Measurements from ENCODE around the gene GTF3C1.

GTF3C1 gene

DNA sequence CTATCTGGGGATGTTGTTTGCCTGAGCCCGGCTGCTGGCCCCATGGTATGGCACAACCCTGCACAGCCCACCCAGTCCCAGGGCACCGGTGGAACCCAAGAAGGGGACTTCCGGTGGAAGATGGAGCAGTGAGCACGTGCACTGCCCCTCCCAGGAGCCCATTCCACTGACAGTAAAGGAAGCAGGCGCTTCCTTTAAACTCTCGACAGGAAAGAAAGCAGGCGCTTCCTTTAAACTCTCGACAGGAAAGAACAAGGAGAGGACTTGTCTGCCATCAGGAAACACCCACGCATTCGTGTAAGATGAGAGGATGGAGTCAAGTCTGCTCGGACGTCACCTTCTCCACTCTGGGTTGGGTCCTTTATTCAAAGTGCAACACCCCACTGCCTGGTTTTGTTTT lies 94.0 kb downstream of the GTF3C1 start:
- H3K79me2 ChIP-seq (ENCODE audit: control insufficient read depth, insufficient read depth, low read length, unreplicated experiment), result no peaks in the 10 kb centered on the region
- peaks cover under 1% of the 10 kb centered on the region for H3K4me1 ChIP-seq (ENCODE audit: control insufficient read depth, insufficient read depth, low read length, unreplicated experiment)
- H3K27ac ChIP-seq (ENCODE audit: low read depth, low read length), result no peak overlapping the region
- H3K36me3 ChIP-seq (ENCODE audit: insufficient read depth, low read length), result no peaks in the 10 kb centered on the region; the same call in 1 of the 2 replicates
- no peak overlapping the region for H3K4me3 ChIP-seq (ENCODE audit: low read depth, low read length)
- no peaks in the 10 kb centered on the region for H3K27me3 ChIP-seq (ENCODE audit: insufficient read depth, low read length)
- H2AFZ ChIP-seq (ENCODE audit: low read length, unreplicated experiment), result no peak overlapping the region

DNA sequence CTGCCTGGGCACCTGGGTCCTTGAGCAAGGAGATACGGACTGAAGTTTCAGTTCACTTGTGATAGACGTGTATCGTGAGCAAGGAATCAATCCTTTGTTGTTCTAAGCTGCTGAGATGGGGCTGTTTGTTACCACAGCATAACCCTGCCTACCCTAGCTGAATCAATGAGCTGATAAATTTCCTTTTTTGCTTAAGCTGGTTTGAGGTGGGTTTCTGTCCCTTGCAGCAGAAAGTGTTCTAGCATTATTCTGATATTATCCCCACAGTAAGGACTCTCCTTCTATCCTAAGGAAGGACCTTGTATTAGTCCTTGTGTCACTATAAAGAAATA lies 96.3 kb downstream of the GTF3C1 start:
- H3K36me3 ChIP-seq (ENCODE audit: insufficient read depth, low read length), result no peaks in the 10 kb centered on the region
- no peak overlapping the region for H3K4me3 ChIP-seq (ENCODE audit: low read depth, low read length)
- peaks cover 8% of the 10 kb centered on the region for H3K4me1 ChIP-seq (ENCODE audit: control insufficient read depth, insufficient read depth, low read length, unreplicated experiment)
- no peaks in the 10 kb centered on the region for H3K27me3 ChIP-seq (ENCODE audit: insufficient read depth, low read length)
- no peaks in the 10 kb centered on the region for H3K79me2 ChIP-seq (ENCODE audit: control insufficient read depth, insufficient read depth, low read length, unreplicated experiment)
- H2AFZ ChIP-seq (ENCODE audit: low read length, unreplicated experiment), result no peak overlapping the region
- no peak overlapping the region for H3K27ac ChIP-seq (ENCODE audit: low read depth, low read length)

DNA sequence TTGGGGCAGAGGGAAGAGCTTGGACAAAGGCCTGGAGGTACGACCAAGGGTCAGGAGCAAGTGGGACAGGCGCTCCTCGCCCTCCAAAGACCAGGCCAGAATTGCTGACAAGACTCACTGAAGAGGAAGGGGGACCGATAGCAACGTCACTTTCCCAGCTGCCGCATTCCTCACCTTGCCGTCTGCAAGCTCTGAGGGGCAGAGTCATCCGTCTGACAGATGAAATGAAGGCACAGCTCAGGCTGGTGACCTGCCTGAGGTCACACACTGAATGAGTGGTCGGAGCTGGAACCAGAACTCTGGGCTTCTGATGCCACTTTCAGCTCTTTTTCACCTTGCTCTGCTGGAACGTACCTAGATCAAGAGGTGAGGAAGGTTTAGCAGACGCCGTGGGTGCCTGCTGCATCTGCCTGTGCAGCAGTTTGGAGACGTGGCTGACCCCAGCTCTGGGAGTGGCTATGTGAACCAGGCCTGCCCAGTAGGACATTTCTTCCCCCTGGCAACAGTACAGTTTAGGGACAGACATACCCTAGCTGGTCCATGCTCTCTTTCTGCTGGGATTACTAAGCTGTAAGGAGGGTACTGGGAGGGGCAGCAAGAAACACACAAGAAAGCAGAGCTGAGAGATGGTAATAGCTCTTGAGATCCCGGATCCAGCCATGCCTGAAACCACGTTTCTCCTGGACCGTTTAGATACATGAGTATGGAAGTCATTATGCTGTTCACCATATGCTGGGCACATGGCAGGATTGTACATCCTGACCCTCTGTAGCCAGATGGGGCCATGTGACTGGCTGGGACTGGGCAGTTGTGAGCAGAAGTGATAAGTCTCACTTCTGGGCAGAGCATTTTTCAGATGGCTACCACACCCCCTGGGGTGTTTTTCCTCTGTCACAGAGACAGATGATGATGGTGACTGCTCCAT lies 96.9 kb downstream of the GTF3C1 start:
- H3K79me2 ChIP-seq (ENCODE audit: control insufficient read depth, insufficient read depth, low read length, unreplicated experiment), result no peaks in the 10 kb centered on the region
- peaks cover 8% of the 10 kb centered on the region for H3K4me1 ChIP-seq (ENCODE audit: control insufficient read depth, insufficient read depth, low read length, unreplicated experiment)
- no peaks in the 10 kb centered on the region for H3K27me3 ChIP-seq (ENCODE audit: insufficient read depth, low read length)
- H3K4me3 ChIP-seq (ENCODE audit: low read depth, low read length), result no peak overlapping the region
- no peak overlapping the region for H3K27ac ChIP-seq (ENCODE audit: low read depth, low read length)
- H2AFZ ChIP-seq (ENCODE audit: low read length, unreplicated experiment), result no peak overlapping the region
- no peaks in the 10 kb centered on the region for H3K36me3 ChIP-seq (ENCODE audit: insufficient read depth, low read length)

DNA sequence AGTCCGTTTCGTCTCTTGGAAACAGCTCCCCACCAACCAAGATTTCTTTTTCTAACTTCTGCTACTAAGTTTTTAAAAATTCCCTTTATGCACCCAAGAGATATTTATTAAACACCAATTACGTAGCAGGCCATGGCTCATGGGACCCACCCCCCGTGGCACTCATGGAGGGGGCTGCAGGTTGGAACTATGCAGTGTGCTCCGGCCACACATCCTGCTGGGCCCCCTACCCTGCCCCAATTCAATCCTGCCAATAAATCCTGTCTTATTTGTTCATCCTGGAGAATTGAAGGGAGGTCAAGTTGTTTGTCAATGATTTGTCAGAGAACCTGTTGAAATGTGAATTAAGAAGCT lies 99.5 kb downstream of the GTF3C1 start:
- Histone ChIP-seq H3K79me2 (ENCODE audit: control insufficient read depth, insufficient read depth, low read length, unreplicated experiment) (no peaks in the 10 kb centered on the region), H3K4me1 (ENCODE audit: control insufficient read depth, insufficient read depth, low read length, unreplicated experiment) (peaks cover 8% of the 10 kb centered on the region), H3K27ac (ENCODE audit: low read depth, low read length) (no peak overlapping the region), H3K4me3 (ENCODE audit: low read depth, low read length) (no peak overlapping the region), H3K27me3 (ENCODE audit: insufficient read depth, low read length) (no peaks in the 10 kb centered on the region), H3K36me3 (ENCODE audit: insufficient read depth, low read length) (peaks cover 4% of the 10 kb centered on the region; the same call in 1 of the 2 replicates), H2AFZ (ENCODE audit: low read length, unreplicated experiment) (no peak overlapping the region)

DNA sequence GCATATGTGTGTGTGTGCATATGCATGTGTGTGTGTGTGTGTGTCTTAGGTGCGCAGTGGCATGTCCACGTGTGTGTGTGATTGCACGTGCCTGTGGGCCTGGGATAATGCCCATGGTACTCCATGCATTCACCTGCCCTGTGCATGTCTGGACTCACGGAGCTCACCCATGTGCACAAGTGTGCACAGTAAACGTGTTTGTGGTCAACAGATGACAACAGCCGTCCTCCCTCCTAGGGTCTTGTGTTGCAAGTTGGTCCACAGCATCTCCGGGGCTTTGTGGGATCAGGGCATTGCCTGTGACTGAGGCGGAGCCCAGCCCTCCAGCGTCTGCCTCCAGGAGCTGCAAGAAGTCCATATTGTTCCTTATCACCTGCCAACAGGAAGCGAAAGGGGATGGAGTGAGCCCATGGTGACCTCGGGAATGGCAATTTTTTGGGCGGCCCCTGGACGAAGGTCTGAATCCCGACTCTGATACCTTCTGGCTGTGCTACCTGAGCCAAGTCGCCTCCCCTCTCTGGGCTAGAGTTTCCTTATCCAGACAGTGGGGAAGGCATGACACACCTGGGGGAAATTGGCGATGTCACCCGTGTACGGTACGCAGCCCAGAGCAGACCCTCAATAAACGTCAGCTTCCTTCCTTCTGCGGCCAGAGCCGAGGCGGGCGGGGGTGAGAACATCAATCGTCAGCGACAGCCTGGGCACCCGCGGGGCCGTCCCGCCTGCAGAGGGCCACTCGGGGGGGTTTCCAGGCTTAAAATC lies 100.1 kb downstream of the GTF3C1 start:
- Histone ChIP-seq H3K4me3 (ENCODE audit: low read depth, low read length) (no peak overlapping the region), H3K27me3 (ENCODE audit: insufficient read depth, low read length) (no peaks in the 10 kb centered on the region), H3K36me3 (ENCODE audit: insufficient read depth, low read length) (peaks cover 6% of the 10 kb centered on the region; the same call in 1 of the 2 replicates), H3K79me2 (ENCODE audit: control insufficient read depth, insufficient read depth, low read length, unreplicated experiment) (no peaks in the 10 kb centered on the region), H3K27ac (ENCODE audit: low read depth, low read length) (no peak overlapping the region), H3K4me1 (ENCODE audit: control insufficient read depth, insufficient read depth, low read length, unreplicated experiment) (peaks cover 8% of the 10 kb centered on the region), H2AFZ (ENCODE audit: low read length, unreplicated experiment) (no peak overlapping the region)

DNA sequence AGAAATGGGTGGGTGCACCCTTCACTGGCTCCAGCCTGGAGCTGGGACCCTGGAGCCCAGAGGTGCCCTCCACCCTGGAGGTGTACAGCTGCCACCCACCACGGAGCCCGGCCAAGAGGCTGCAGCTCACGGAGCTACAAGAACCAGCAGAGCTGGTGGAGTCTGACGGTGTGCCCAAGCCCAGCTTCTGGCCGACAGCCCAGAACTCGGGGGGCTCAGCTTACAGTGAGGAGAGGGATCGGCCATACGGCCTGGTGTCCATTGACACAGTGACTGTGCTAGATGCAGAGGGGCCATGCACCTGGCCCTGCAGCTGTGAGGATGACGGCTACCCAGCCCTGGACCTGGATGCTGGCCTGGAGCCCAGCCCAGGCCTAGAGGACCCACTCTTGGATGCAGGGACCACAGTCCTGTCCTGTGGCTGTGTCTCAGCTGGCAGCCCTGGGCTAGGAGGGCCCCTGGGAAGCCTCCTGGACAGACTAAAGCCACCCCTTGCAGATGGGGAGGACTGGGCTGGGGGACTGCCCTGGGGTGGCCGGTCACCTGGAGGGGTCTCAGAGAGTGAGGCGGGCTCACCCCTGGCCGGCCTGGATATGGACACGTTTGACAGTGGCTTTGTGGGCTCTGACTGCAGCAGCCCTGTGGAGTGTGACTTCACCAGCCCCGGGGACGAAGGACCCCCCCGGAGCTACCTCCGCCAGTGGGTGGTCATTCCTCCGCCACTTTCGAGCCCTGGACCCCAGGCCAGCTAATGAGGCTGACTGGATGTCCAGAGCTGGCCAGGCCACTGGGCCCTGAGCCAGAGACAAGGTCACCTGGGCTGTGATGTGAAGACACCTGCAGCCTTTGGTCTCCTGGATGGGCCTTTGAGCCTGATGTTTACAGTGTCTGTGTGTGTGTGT lies 100.9 kb downstream of the GTF3C1 start:
- Histone ChIP-seq H3K79me2 (ENCODE audit: control insufficient read depth, insufficient read depth, low read length, unreplicated experiment) (no peaks in the 10 kb centered on the region), H3K27ac (ENCODE audit: low read depth, low read length) (no peak overlapping the region), H3K36me3 (ENCODE audit: insufficient read depth, low read length) (peaks cover 6% of the 10 kb centered on the region; the same call in 1 of the 2 replicates), H3K4me1 (ENCODE audit: control insufficient read depth, insufficient read depth, low read length, unreplicated experiment) (peaks cover 9% of the 10 kb centered on the region), H3K27me3 (ENCODE audit: insufficient read depth, low read length) (no peaks in the 10 kb centered on the region), H3K4me3 (ENCODE audit: low read depth, low read length) (no peak overlapping the region), H2AFZ (ENCODE audit: low read length, unreplicated experiment) (no peak overlapping the region)

DNA sequence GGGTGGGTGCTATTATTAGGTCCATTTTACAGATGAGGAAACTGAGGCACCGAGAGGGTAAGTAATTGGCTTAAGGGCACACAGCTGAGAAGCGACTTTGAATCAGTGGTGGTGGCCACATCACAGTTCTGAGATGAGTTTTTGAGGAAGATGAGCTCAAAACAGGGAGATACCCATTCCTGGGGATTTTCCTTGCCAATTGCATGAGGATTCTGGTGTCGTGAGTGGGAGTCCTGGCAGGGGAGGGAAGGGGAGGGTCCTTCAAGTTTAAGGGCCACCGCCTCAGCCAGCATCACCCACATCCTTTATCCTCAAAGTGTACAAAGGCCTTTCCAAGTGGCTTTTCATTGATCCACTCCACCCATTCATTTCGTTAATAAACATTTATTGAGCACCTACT lies 102.4 kb downstream of the GTF3C1 start:
- no peak overlapping the region for H3K4me3 ChIP-seq (ENCODE audit: low read depth, low read length)
- H3K27me3 ChIP-seq (ENCODE audit: insufficient read depth, low read length), result no peaks in the 10 kb centered on the region
- no peak overlapping the region for H2AFZ ChIP-seq (ENCODE audit: low read length, unreplicated experiment)
- H3K4me1 ChIP-seq (ENCODE audit: control insufficient read depth, insufficient read depth, low read length, unreplicated experiment), result peaks cover 10% of the 10 kb centered on the region
- H3K79me2 ChIP-seq (ENCODE audit: control insufficient read depth, insufficient read depth, low read length, unreplicated experiment), result no peaks in the 10 kb centered on the region
- H3K27ac ChIP-seq (ENCODE audit: low read depth, low read length), result no peak overlapping the region
- peaks cover 6% of the 10 kb centered on the region; the same call in 1 of the 2 replicates for H3K36me3 ChIP-seq (ENCODE audit: insufficient read depth, low read length)

DNA sequence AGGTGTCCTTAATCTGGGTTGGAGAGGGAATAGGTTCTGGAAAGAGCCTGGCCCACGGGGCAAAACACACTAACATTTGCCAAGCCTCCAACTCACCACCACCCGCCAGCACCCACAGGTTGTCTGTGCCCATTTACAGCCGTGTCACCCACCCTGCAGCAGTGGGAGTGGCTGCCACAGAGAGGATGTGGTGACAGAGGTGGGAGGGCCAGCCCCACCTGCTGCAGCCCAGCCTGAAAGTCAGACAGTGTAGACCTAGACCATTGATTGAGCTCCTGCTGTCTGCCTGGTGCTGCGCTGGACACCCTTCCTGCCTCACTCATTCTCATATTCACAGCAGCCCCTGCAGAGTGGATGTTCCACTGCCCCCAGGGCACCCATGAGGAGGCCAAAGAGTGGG lies 103.0 kb downstream of the GTF3C1 start:
- H3K27ac ChIP-seq (ENCODE audit: low read depth, low read length), result no peak overlapping the region

DNA sequence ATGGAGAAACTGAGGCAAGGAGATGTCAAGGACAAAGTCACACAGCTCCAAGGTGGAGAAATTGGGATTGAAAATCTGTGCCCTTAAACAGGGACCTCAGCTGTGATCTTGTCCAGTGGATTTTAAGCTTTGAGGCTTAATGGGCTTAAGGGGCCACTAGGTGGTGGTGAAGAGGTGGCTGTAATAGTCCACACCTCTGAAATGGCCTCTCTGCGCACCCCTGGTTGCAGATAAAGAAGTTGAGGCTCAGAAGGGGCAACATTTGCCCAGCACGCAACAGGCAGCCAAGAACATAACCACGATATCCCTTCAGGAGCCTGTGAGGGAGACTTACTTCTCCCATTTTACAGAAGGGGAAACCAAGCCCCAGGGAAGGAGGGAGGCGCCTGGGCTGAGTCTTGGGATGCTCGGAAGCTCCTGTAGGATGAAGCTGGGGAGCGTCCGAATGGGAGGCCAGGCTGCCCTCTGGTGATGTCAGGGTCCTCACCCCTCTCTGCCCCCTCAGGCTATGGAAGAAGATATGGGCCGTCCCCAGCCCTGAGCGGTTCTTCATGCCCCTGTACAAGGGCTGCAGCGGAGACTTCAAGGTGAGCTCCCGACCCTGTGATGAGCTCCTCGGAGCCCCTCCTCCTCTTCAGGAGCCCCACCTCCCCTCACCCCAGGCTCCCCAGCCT lies 104.1 kb downstream of the GTF3C1 start:
- Histone ChIP-seq H3K36me3 (ENCODE audit: insufficient read depth, low read length) (peaks cover 6% of the 10 kb centered on the region; the same call in 1 of the 2 replicates), H2AFZ (ENCODE audit: low read length, unreplicated experiment) (no peak overlapping the region), H3K79me2 (ENCODE audit: control insufficient read depth, insufficient read depth, low read length, unreplicated experiment) (no peaks in the 10 kb centered on the region), H3K27me3 (ENCODE audit: insufficient read depth, low read length) (no peaks in the 10 kb centered on the region), H3K4me3 (ENCODE audit: low read depth, low read length) (no peak overlapping the region), H3K27ac (ENCODE audit: low read depth, low read length) (no peak overlapping the region), H3K4me1 (ENCODE audit: control insufficient read depth, insufficient read depth, low read length, unreplicated experiment) (peaks cover 8% of the 10 kb centered on the region)

More for the DNA sequence above, 103.0 kb downstream of the GTF3C1 start:
- no peak overlapping the region for H3K4me3 ChIP-seq (ENCODE audit: low read depth, low read length)
- H3K36me3 ChIP-seq (ENCODE audit: insufficient read depth, low read length), result peaks cover 6% of the 10 kb centered on the region; the same call in 1 of the 2 replicates
- no peak overlapping the region for H2AFZ ChIP-seq (ENCODE audit: low read length, unreplicated experiment)
- no peaks in the 10 kb centered on the region for H3K79me2 ChIP-seq (ENCODE audit: control insufficient read depth, insufficient read depth, low read length, unreplicated experiment)
- peaks cover 10% of the 10 kb centered on the region for H3K4me1 ChIP-seq (ENCODE audit: control insufficient read depth, insufficient read depth, low read length, unreplicated experiment)
- no peaks in the 10 kb centered on the region for H3K27me3 ChIP-seq (ENCODE audit: insufficient read depth, low read length)

DNA sequence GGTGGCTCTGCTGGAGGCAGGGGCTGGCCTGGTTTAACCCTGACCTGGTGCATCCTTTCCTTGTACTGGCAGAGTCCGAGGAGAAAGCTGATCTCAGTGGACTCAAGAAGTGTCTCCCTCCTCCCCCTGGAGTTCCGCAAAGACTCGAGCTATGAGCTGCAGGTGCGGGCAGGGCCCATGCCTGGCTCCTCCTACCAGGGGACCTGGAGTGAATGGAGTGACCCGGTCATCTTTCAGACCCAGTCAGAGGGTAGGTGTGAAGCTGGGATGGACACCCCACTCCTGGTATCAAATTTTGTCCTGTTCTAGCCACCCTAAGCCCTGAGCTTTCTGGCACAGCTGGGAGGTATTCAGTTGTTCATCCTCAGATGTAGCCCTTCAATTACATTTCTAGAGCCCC lies 105.2 kb downstream of the GTF3C1 start:
- H3K79me2 ChIP-seq (ENCODE audit: control insufficient read depth, insufficient read depth, low read length, unreplicated experiment), result no peaks in the 10 kb centered on the region
- H3K27ac ChIP-seq (ENCODE audit: low read depth, low read length), result no peak overlapping the region
- H3K4me3 ChIP-seq (ENCODE audit: low read depth, low read length), result no peak overlapping the region
- no peak overlapping the region for H2AFZ ChIP-seq (ENCODE audit: low read length, unreplicated experiment)
- H3K4me1 ChIP-seq (ENCODE audit: control insufficient read depth, insufficient read depth, low read length, unreplicated experiment), result peaks cover 2% of the 10 kb centered on the region
- no peaks in the 10 kb centered on the region for H3K27me3 ChIP-seq (ENCODE audit: insufficient read depth, low read length)
- H3K36me3 ChIP-seq (ENCODE audit: insufficient read depth, low read length), result peaks cover 6% of the 10 kb centered on the region; the same call in 1 of the 2 replicates

Measured in ACC112 (cell line).